GM12874 (cell line): ENCODE measurements around the gene RYR2.

ENCODE experiments used
- CTCF ChIP-seq: IDR thresholded peaks from 2 replicates; pipeline ENCODE4 v1.5.1; 2011; ENCODE audit warnings: low read depth, mild to moderate bottlenecking, control low read depth, low read length, moderate library complexity; ENCODE audit not compliant: insufficient read depth

RYR2 gene

GRCh38 chr1:237405912-237406311, 363.9 kb downstream of the RYR2 start:
- TF ChIP-seq CTCF: no peak

GRCh38 chr1:237411621-237412020, 369.6 kb downstream of the RYR2 start:
- no peak for TF ChIP-seq CTCF

- no peak for TF ChIP-seq CTCF
Observed at GRCh38 chr1:237416924-237417655, 375.1 kb downstream of the RYR2 start.

- TF ChIP-seq CTCF: no peak
Observed at GRCh38 chr1:237428809-237429208, 386.8 kb downstream of the RYR2 start.

GRCh38 chr1:237429252-237429651, 387.3 kb downstream of the RYR2 start:
- TF ChIP-seq CTCF: no peak

- no peak for TF ChIP-seq CTCF
Observed at GRCh38 chr1:237431448-237431847, 389.5 kb downstream of the RYR2 start.

- TF ChIP-seq CTCF: no peak
Observed at GRCh38 chr1:237440346-237440745, 398.4 kb downstream of the RYR2 start.
